IMR-90 (cell line): ENCODE results near the gene CCDC181. TPM values are rescaled to one million over a fixed set of nuclear protein-coding genes. Genes with fewer than 3 reads are reported as not detected.

ENCODE experiments used
- ATAC-seq: fragments of 200-7000 bp; cut with Tn5 transposase; 2 replicates; pipeline ENCODE4 v1.9.1; 2020; ENCODE audit warnings: low read depth, mild to moderate bottlenecking, moderate library complexity
- BruUV-seq: library from RNA; stranded (reverse); fragments of 400-500 nt; replicated peaks from 2 replicates; lab custom pipeline; 2021; lab: Mats Ljungman, UMichigan
- CTCF ChIA-PET: fragments of 300-600 bp; formaldehyde crosslinking; extraction: SDS; loops from one replicate; lab custom pipeline; 2021; ENCODE audit warnings: antibody characterized with exemption; lab: Yijun Ruan, JAX
- POLR2A ChIA-PET: fragments of 300-600 bp; sonication (Branson Sonifier 250); formaldehyde crosslinking; loops from one replicate; lab custom pipeline; 2022; ENCODE audit warnings: antibody characterized with exemption; ENCODE audit not compliant: unreplicated experiment; lab: Charles Lee
- DNase-seq: peaks from one replicate; pipeline ENCODE4 v3.0.0; 2013
- H2AFZ ChIP-seq: replicated peaks from 2 replicates; pipeline ENCODE3; 2013; ENCODE audit warnings: low read length, mild to moderate bottlenecking; ENCODE audit not compliant: poor library complexity
- H2AK5ac ChIP-seq: 2 replicates; pipeline ENCODE4 v1.6.1; 2013; ENCODE audit warnings: low read depth, low read length, inconsistent platforms
- H2AK9ac ChIP-seq: replicated peaks from 2 replicates; pipeline ENCODE3; 2013; ENCODE audit warnings: mild to moderate bottlenecking, low read depth, low read length, moderate library complexity; ENCODE audit not compliant: poor library complexity
- H2BK120ac ChIP-seq: 2 replicates; pipeline ENCODE4 v1.6.1; 2013; ENCODE audit warnings: low read depth, low read length, inconsistent platforms
- H2BK15ac ChIP-seq: 3 replicates; pipeline ENCODE4 v1.6.1; 2013; ENCODE audit warnings: low read depth, low read length, inconsistent platforms
- H2BK20ac ChIP-seq: 2 replicates; pipeline ENCODE4 v1.6.1; 2013; ENCODE audit warnings: low read depth, mild to moderate bottlenecking, inconsistent platforms, low read length, moderate library complexity
- H2BK5ac ChIP-seq: 2 replicates; pipeline ENCODE4 v1.6.1; 2013; ENCODE audit warnings: mild to moderate bottlenecking, low read depth, low read length, inconsistent platforms; ENCODE audit not compliant: poor library complexity, severe bottlenecking
- H3K14ac ChIP-seq: replicated peaks from 2 replicates; pipeline ENCODE4 v1.6.1; 2013; ENCODE audit warnings: low read depth, low read length, inconsistent platforms
- H3K18ac ChIP-seq: 2 replicates; pipeline ENCODE4 v1.6.1; 2013; ENCODE audit warnings: low read depth, low read length, control low read depth
- H3K23ac ChIP-seq: 2 replicates; pipeline ENCODE4 v1.6.1; 2013; ENCODE audit warnings: low read depth, low read length, inconsistent platforms
- H3K27ac ChIP-seq: 2 replicates; pipeline ENCODE4 v1.5.1; 2013; ENCODE audit warnings: mild to moderate bottlenecking, control low read depth, low read length; ENCODE audit not compliant: insufficient read depth
- H3K27me3 ChIP-seq: 2 replicates; pipeline ENCODE4 v1.6.1; 2013; ENCODE audit warnings: low read length; ENCODE audit not compliant: control insufficient read depth, insufficient read depth
- H3K36me3 ChIP-seq: 2 replicates; pipeline ENCODE4 v1.6.1; 2013; ENCODE audit warnings: low read length, mixed read lengths; ENCODE audit not compliant: control insufficient read depth, insufficient read depth
- H3K4ac ChIP-seq: 2 replicates; pipeline ENCODE4 v1.6.1; 2013; ENCODE audit warnings: low read depth, low read length, inconsistent platforms
- H3K4me1 ChIP-seq: 2 replicates; pipeline ENCODE4 v1.6.1; 2013; ENCODE audit warnings: low read length, mixed read lengths; ENCODE audit not compliant: control insufficient read depth, insufficient read depth
- H3K4me2 ChIP-seq: 2 replicates; pipeline ENCODE4 v1.6.1; 2013; ENCODE audit warnings: low read depth, mild to moderate bottlenecking, control low read depth, low read length, moderate library complexity
- H3K4me3 ChIP-seq: 2 replicates; pipeline ENCODE4 v1.5.1; 2013; ENCODE audit warnings: low read depth, mild to moderate bottlenecking, control low read depth, low read length, moderate library complexity; ENCODE audit not compliant: insufficient read depth
- H3K56ac ChIP-seq: 2 replicates; pipeline ENCODE4 v1.6.1; 2013; ENCODE audit warnings: low read length, inconsistent platforms; ENCODE audit not compliant: insufficient read depth; ENCODE audit errors: extremely low read depth
- H3K79me1 ChIP-seq, 2 experiments: 2 replicates each; pipeline ENCODE4 v1.6.1; 2013; ENCODE audit warnings: low read length in 2 of 2, inconsistent platforms in 1 of 2, low read depth in 1 of 2
- H3K9ac ChIP-seq: 2 replicates; pipeline ENCODE4 v1.6.1; 2013; ENCODE audit warnings: low read depth, low read length, control low read depth
- H3K9me1 ChIP-seq: 2 replicates; pipeline ENCODE4 v1.6.1; 2013; ENCODE audit warnings: low read length, inconsistent platforms; ENCODE audit not compliant: insufficient read depth
- H3K9me3 ChIP-seq: 2 replicates; pipeline ENCODE4 v1.6.1; 2013; ENCODE audit warnings: low read length; ENCODE audit not compliant: control insufficient read depth, insufficient read depth
- H4K20me1 ChIP-seq: 2 replicates; pipeline ENCODE4 v1.6.1; 2013; ENCODE audit warnings: low read length, inconsistent platforms; ENCODE audit not compliant: insufficient read depth
- H4K5ac ChIP-seq: 2 replicates; pipeline ENCODE4 v1.6.1; 2013; ENCODE audit warnings: mild to moderate bottlenecking, low read depth, low read length, control low read depth
- H4K8ac ChIP-seq, 2 experiments: 2 replicates each; pipeline ENCODE4 v1.6.1; 2013; ENCODE audit warnings: low read depth in 2 of 2, low read length in 2 of 2, control low read depth in 1 of 2, inconsistent platforms in 1 of 2
- H4K91ac ChIP-seq: 2 replicates; pipeline ENCODE4 v1.6.1; 2013; ENCODE audit warnings: low read depth, low read length, inconsistent platforms; ENCODE audit not compliant: insufficient read depth
- CEBPB ChIP-seq: IDR thresholded peaks from 2 replicates; pipeline ENCODE4 v1.6.1; 2012; ENCODE audit warnings: low read depth, low read length, improper control_type of control experiment
- CHD1 ChIP-seq: IDR thresholded peaks from 2 replicates; pipeline ENCODE4 v1.6.1; 2012; ENCODE audit warnings: low read depth, low read length, improper control_type of control experiment
- ELK1 ChIP-seq: fragments of 150-350 bp; IDR thresholded peaks from 2 replicates; pipeline ENCODE4 v1.6.1; 2016; ENCODE audit warnings: low read depth, mild to moderate bottlenecking, low read length, moderate library complexity, borderline replicate concordance
- FOS ChIP-seq: fragments of 150-350 bp; IDR thresholded peaks from 2 replicates; pipeline ENCODE4 v1.6.1; 2016; ENCODE audit warnings: low read depth, low read length
- MAZ ChIP-seq: IDR thresholded peaks from 2 replicates; pipeline ENCODE4 v1.6.1; 2012; ENCODE audit warnings: low read depth, mild to moderate bottlenecking, low read length, improper control_type of control experiment, moderate library complexity, borderline replicate concordance
- MXI1 ChIP-seq: IDR thresholded peaks from 2 replicates; pipeline ENCODE4 v1.6.1; 2012; ENCODE audit warnings: low read depth, mild to moderate bottlenecking, low read length, moderate library complexity, borderline replicate concordance
- NFE2L2 ChIP-seq: fragments of 150-350 bp; IDR thresholded peaks from 2 replicates; pipeline ENCODE4 v1.6.1; 2016; ENCODE audit warnings: low read depth, mild to moderate bottlenecking, low read length
- RAD21 ChIP-seq: IDR thresholded peaks from 2 replicates; pipeline ENCODE4 v1.6.1; 2012; ENCODE audit warnings: low read length, improper control_type of control experiment
- RCOR1 ChIP-seq: IDR thresholded peaks from 2 replicates; pipeline ENCODE4 v1.6.1; 2012; ENCODE audit warnings: mild to moderate bottlenecking, low read length, improper control_type of control experiment; ENCODE audit not compliant: insufficient replicate concordance
- RFX5 ChIP-seq: IDR thresholded peaks from 2 replicates; pipeline ENCODE4 v1.8.0; 2012; ENCODE audit warnings: low read depth, mild to moderate bottlenecking, low read length, moderate library complexity
- USF2 ChIP-seq: fragments of 150-350 bp; IDR thresholded peaks from 2 replicates; pipeline ENCODE4 v1.6.1; 2017; ENCODE audit warnings: mild to moderate bottlenecking, antibody characterized with exemption, low read length, low read depth
- WGBS, 2 experiments: methylation state at CpG; one replicate each; pipeline versions ENCODE4 v1.1.5 to v1.1.7; 2013; ENCODE audit warnings: missing lambda C conversion rate in 2 of 2; ENCODE audit not compliant: insufficient read length in 1 of 2; ENCODE audit errors: extremely low coverage in 2 of 2; 5-methylcytosine and 5-hydroxymethylcytosine counted together
- dilution Hi-C: fragments of 300-500 bp; cut with HindIII; formaldehyde crosslinking; loops from one replicate; pipeline ENCODE4 v1.14.3; 2018; ENCODE audit warnings: low sequenced_read_pairs; ENCODE audit not compliant: unreplicated experiment
- in situ Hi-C: fragments of 300-500 bp; cut with MboI; formaldehyde crosslinking; loops from 3 replicates; pipeline ENCODE4 v1.14.3; 2019; ENCODE audit warnings: low sequenced_read_pairs, inconsistent platforms, mixed read lengths
- intact Hi-C: fragments of 100-400 bp; cut with micrococcal nuclease; formaldehyde crosslinking; loops from 2 replicates; pipeline ENCODE4 v1.10.0; 2022
- polyA plus RNA-seq, 3 experiments: library from polyadenylated mRNA; depleted of rRNA; stranded (reverse); fragments of >200 nt; gene quantifications; 2 replicates each; pipeline ENCODE4 v1.2.3, GENCODE V29; 2012; ENCODE audit warnings: low replicate concordance in 1 of 3
- total RNA-seq: library from RNA; depleted of rRNA; stranded (reverse); fragments of >200 nt; gene quantifications from 2 replicates; pipeline ENCODE4 v1.2.3, GENCODE V29; 2012

Gene CCDC181
- total and polyA plus RNA-seq, 2 of the 4 experiments (the other 2 are of a cell fraction): 0.03 TPM; not detected in 1

GRCh38 chr1:169474302-169474995, 47.2 kb upstream of the CCDC181 start:
- Histone ChIP-seq H3K23ac (no peak overlapping the region), H3K9ac (no peak overlapping the region), H4K5ac (no peak overlapping the region), H3K36me3 (peaks cover 7% of the 10 kb centered on the region), H3K4ac (no peak overlapping the region), H3K4me2 (no peak overlapping the region), H3K79me1 (peaks cover 7 to 9% of the 10 kb centered on the region in 2 experiments; a peak in 3 of 4 replicates), H2BK120ac (no peak overlapping the region), H3K9me3 (no peaks in the 10 kb centered on the region), H3K56ac (no peak overlapping the region), H3K4me1 (no peaks in the 10 kb centered on the region), H4K20me1 (no peaks in the 10 kb centered on the region), H3K4me3 (no peak overlapping the region), H3K9me1 (no peaks in the 10 kb centered on the region), H3K27me3 (no peaks in the 10 kb centered on the region), H2AK5ac (no peak overlapping the region), H2BK20ac (no peak overlapping the region), H2BK15ac (no peak overlapping the region), H3K14ac (no peak overlapping the region), H3K27ac (no peak overlapping the region), H2AK9ac (no peak overlapping the region), H3K18ac (no peak overlapping the region), H2AFZ (no peak overlapping the region), H4K8ac (no peak overlapping the region), H2BK5ac (no peak overlapping the region), H4K91ac (no peak overlapping the region)
- ChIA-PET CTCF (no interaction called here), POLR2A (no interaction called here)
- dilution Hi-C loops: no loop called here
- intact Hi-C loops: no loop called here
- no peak for ATAC-seq
- WGBS, 2 experiments: no CpG with 5 or more reads among the region's 1 CpG
- DNase-seq: no peak
- TF ChIP-seq ELK1: no peak
- no peak for TF ChIP-seq CEBPB
- TF ChIP-seq NFE2L2: no peak
- TF ChIP-seq FOS: no peak
- TF ChIP-seq RAD21: no peak
- no peak for TF ChIP-seq RFX5
- no peak for TF ChIP-seq USF2
- TF ChIP-seq RCOR1: no peak
- TF ChIP-seq MAZ: no peak
- no peak for TF ChIP-seq MXI1
- TF ChIP-seq CHD1: no peak
- BruUV-seq: no TSS peak
- in situ Hi-C loops: no loop called here
